H9 (cell line): ENCODE measurements around the gene TMEM82. TPM values are rescaled to one million over a fixed set of nuclear protein-coding genes. Genes with fewer than 3 reads are reported as not detected.

Experiments
- DNase-seq: peaks from one replicate; pipeline ENCODE4 v3.0.0-alpha.2; 2017
- H2AFZ ChIP-seq: one replicate; pipeline ENCODE4 v1.6.1; 2013; ENCODE audit warnings: mild to moderate bottlenecking, low read length, control low read depth, moderate library complexity
- H2AK5ac ChIP-seq: 2 replicates; pipeline ENCODE4 v1.6.1; 2013; ENCODE audit warnings: low read length, control low read depth, mixed read lengths; ENCODE audit not compliant: insufficient read length
- H2BK120ac ChIP-seq: one replicate; pipeline ENCODE4 v1.6.1; 2013; ENCODE audit warnings: low read depth, mild to moderate bottlenecking, low read length, control low read depth, inconsistent platforms; ENCODE audit not compliant: poor library complexity, severe bottlenecking
- H2BK12ac ChIP-seq: 2 replicates; pipeline ENCODE4 v1.6.1; 2013; ENCODE audit warnings: low read length, control low read depth, mixed read lengths, low read depth; ENCODE audit not compliant: insufficient read length
- H2BK15ac ChIP-seq: 2 replicates; pipeline ENCODE4 v1.6.1; 2013; ENCODE audit warnings: low read depth, low read length, control low read depth
- H2BK20ac ChIP-seq: one replicate; pipeline ENCODE4 v1.6.1; 2013; ENCODE audit warnings: low read depth, mild to moderate bottlenecking, low read length, control low read depth, inconsistent platforms; ENCODE audit not compliant: poor library complexity, severe bottlenecking
- H2BK5ac ChIP-seq: 2 replicates; pipeline ENCODE4 v1.6.1; 2013; ENCODE audit warnings: low read length, control low read depth, mixed read lengths; ENCODE audit not compliant: insufficient read length
- H3K14ac ChIP-seq: 2 replicates; pipeline ENCODE4 v1.6.1; 2013; ENCODE audit warnings: low read length, control low read depth; ENCODE audit not compliant: insufficient read depth
- H3K18ac ChIP-seq: 2 replicates; pipeline ENCODE4 v1.6.1; 2013; ENCODE audit warnings: low read depth, mild to moderate bottlenecking, mixed read lengths, low read length, control low read depth; ENCODE audit not compliant: insufficient read length
- H3K23ac ChIP-seq: 2 replicates; pipeline ENCODE4 v1.6.1; 2013; ENCODE audit warnings: low read length, control low read depth, mixed read lengths, low read depth; ENCODE audit not compliant: insufficient read length
- H3K23me2 ChIP-seq: 2 replicates; pipeline ENCODE4 v1.6.1; 2013; ENCODE audit warnings: low read depth, mild to moderate bottlenecking, mixed read lengths, low read length, control low read depth; ENCODE audit not compliant: insufficient read length, poor library complexity, severe bottlenecking
- H3K27ac ChIP-seq: 2 replicates; pipeline ENCODE4 v1.5.1; 2013; ENCODE audit warnings: low read length, control low read depth, mixed read lengths, low read depth; ENCODE audit not compliant: insufficient read length
- H3K27me3 ChIP-seq: 2 replicates; pipeline ENCODE4 v1.6.1; 2013; ENCODE audit warnings: low read length, control low read depth, inconsistent platforms; ENCODE audit not compliant: insufficient read depth
- H3K4ac ChIP-seq: 2 replicates; pipeline ENCODE4 v1.6.1; 2013; ENCODE audit warnings: low read depth, mild to moderate bottlenecking, control low read depth, inconsistent platforms, low read length, moderate library complexity
- H3K4me1 ChIP-seq: 2 replicates; pipeline ENCODE4 v1.6.1; 2013; ENCODE audit warnings: low read length, control low read depth, inconsistent platforms; ENCODE audit not compliant: insufficient read depth
- H3K4me2 ChIP-seq: 2 replicates; pipeline ENCODE4 v1.6.1; 2013; ENCODE audit warnings: low read length, control low read depth, mixed read lengths; ENCODE audit not compliant: insufficient read length, insufficient read depth
- H3K56ac ChIP-seq: 2 replicates; pipeline ENCODE4 v1.6.1; 2013; ENCODE audit warnings: low read depth, mild to moderate bottlenecking, mixed read lengths, low read length, control low read depth; ENCODE audit not compliant: insufficient read length
- H3K79me1 ChIP-seq: 2 replicates; pipeline ENCODE4 v1.6.1; 2013; ENCODE audit warnings: low read depth, mild to moderate bottlenecking, moderate library complexity, low read length, control low read depth, inconsistent platforms; ENCODE audit not compliant: insufficient read depth, poor library complexity, severe bottlenecking
- H3K79me2 ChIP-seq: 2 replicates; pipeline ENCODE4 v1.6.1; 2013; ENCODE audit warnings: low read length, control low read depth, inconsistent platforms; ENCODE audit not compliant: insufficient read depth
- H3K9ac ChIP-seq: 2 replicates; pipeline ENCODE4 v1.6.1; 2013; ENCODE audit warnings: low read length, control low read depth, mixed read lengths; ENCODE audit not compliant: insufficient read length; ENCODE audit errors: extremely low read depth
- H3K9me3 ChIP-seq: one replicate; pipeline ENCODE4 v1.6.1; 2013; ENCODE audit warnings: low read depth, low read length, inconsistent platforms; ENCODE audit not compliant: control insufficient read depth
- H3T11ph ChIP-seq: one replicate; pipeline ENCODE4 v1.6.1; 2013; ENCODE audit warnings: mild to moderate bottlenecking, low read length, control low read depth, inconsistent platforms
- H4K20me1 ChIP-seq: one replicate; pipeline ENCODE4 v1.6.1; 2013; ENCODE audit not compliant: control insufficient read depth, insufficient read length, insufficient read depth
- H4K5ac ChIP-seq: 2 replicates; pipeline ENCODE4 v1.6.1; 2013; ENCODE audit warnings: low read depth, mild to moderate bottlenecking, mixed read lengths, low read length, control low read depth; ENCODE audit not compliant: insufficient read length
- H4K8ac ChIP-seq: replicated peaks from 2 replicates; pipeline ENCODE4 v1.6.1; 2013; ENCODE audit warnings: low read length, control low read depth, mixed read lengths, low read depth; ENCODE audit not compliant: insufficient read length
- H4K91ac ChIP-seq: 2 replicates; pipeline ENCODE4 v1.6.1; 2013; ENCODE audit warnings: low read depth, mild to moderate bottlenecking, moderate library complexity, mixed read lengths, low read length, control low read depth; ENCODE audit not compliant: insufficient read length
- H3K27ac Mint-ChIP-seq, 3 experiments: 2 replicates in 2 of 3; 3 replicates in 1 of 3; pipeline ENCODE4 v1.8.0; 2020 to 2021; ENCODE audit warnings: mixed read lengths in 3 of 3, mild to moderate bottlenecking in 1 of 3, moderate library complexity in 1 of 3
- H3K27me3 Mint-ChIP-seq: 2 replicates; pipeline ENCODE4 v1.8.0; 2021; ENCODE audit warnings: low read depth, mild to moderate bottlenecking, moderate library complexity, mixed read lengths
- H3K36me3 Mint-ChIP-seq, 3 experiments: 2 replicates in 2 of 3; 3 replicates in 1 of 3; pipeline ENCODE4 v1.8.0; 2020 to 2021; ENCODE audit warnings: low read depth in 3 of 3, mixed read lengths in 3 of 3; ENCODE audit not compliant: insufficient read depth in 1 of 3
- H3K4me1 Mint-ChIP-seq, 2 experiments: 2 replicates each; pipeline ENCODE4 v1.8.0; 2020; ENCODE audit warnings: mixed read lengths in 2 of 2
- H3K4me3 Mint-ChIP-seq, 2 experiments: 2 replicates in 1 of 2; 3 replicates in 1 of 2; pipeline ENCODE4 v1.8.0; 2020 to 2021; ENCODE audit warnings: mild to moderate bottlenecking in 2 of 2, mixed read lengths in 2 of 2, moderate library complexity in 1 of 2
- H3K9me3 Mint-ChIP-seq, 2 experiments: 2 replicates in 1 of 2; 3 replicates in 1 of 2; pipeline ENCODE4 v1.8.0; 2020; ENCODE audit warnings: mild to moderate bottlenecking in 2 of 2, mixed read lengths in 2 of 2, moderate library complexity in 1 of 2
- WGBS: extraction: QIAGEN DNeasy Blood & Tissue Kit; methylation state at CpG from one replicate; pipeline ENCODE4 v1.1.7; 2013; ENCODE audit warnings: missing lambda C conversion rate, low lambda C conversion rate, mixed read lengths; ENCODE audit not compliant: insufficient read length; ENCODE audit errors: extremely low coverage; 5-methylcytosine and 5-hydroxymethylcytosine counted together
- total RNA-seq: library from RNA; stranded (reverse); gene quantifications from 2 replicates; pipeline ENCODE4 v1.2.1, GENCODE V29; 2021
- TF ChIP-seq, protein P1 (sequence below): fragments of 200-600 bp; sonication (generic); conservative IDR thresholded peaks from 3 replicates; pipeline ENCODE4 v1.8.0; 2021; ENCODE audit warnings: antibody characterized with exemption, mild to moderate bottlenecking

TMEM82 gene
- total RNA-seq, 1 experiment from 2014 or later: 1.4 TPM

DNA sequence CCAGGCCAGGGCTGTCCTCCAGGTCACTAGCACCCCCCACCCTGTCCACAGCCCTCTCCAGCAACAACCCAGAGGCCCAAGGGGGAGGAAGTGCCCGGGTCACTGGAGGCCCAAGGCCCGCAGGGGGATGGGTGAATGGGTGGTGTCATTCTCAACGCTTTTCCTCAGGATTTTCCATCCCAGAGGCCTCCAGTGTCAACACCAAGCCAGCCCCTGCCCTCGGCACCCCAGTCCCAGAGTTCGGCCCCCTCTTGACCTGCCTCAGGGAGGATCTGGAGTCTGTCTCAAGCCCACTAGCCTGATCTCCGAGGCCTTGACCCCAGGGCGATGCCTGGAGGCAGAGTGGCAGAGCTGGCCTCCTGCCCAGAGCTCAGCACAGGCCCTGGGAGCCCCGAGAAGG lies 5.1 kb downstream of the TMEM82 start:
- no peak overlapping the region for H3K56ac ChIP-seq
- H2BK15ac ChIP-seq: no peak overlapping the region
- TF ChIP-seq, protein P1, sequence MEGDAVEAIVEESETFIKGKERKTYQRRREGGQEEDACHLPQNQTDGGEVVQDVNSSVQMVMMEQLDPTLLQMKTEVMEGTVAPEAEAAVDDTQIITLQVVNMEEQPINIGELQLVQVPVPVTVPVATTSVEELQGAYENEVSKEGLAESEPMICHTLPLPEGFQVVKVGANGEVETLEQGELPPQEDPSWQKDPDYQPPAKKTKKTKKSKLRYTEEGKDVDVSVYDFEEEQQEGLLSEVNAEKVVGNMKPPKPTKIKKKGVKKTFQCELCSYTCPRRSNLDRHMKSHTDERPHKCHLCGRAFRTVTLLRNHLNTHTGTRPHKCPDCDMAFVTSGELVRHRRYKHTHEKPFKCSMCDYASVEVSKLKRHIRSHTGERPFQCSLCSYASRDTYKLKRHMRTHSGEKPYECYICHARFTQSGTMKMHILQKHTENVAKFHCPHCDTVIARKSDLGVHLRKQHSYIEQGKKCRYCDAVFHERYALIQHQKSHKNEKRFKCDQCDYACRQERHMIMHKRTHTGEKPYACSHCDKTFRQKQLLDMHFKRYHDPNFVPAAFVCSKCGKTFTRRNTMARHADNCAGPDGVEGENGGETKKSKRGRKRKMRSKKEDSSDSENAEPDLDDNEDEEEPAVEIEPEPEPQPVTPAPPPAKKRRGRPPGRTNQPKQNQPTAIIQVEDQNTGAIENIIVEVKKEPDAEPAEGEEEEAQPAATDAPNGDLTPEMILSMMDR: no peak
- H3K79me2 ChIP-seq: no peaks in the 10 kb centered on the region
- H3K14ac ChIP-seq: no peak overlapping the region
- no peak overlapping the region for H4K91ac ChIP-seq
- H3K27me3 ChIP-seq: no peaks in the 10 kb centered on the region
- no peaks in the 10 kb centered on the region; the same call in 1 of the 2 replicates for H3K4me1 ChIP-seq
- H2BK12ac ChIP-seq: no peak overlapping the region
- Mint-ChIP-seq H3K36me3 (no peaks in the 10 kb centered on the region; a peak in 1 of 7 replicates), H3K4me1 (peaks cover 5 to 7% of the 10 kb centered on the region in 2 experiments; a peak in 2 of 4 replicates), H3K9me3 (no peaks in the 10 kb centered on the region), H3K4me3 (no peak overlapping the region), H3K27ac (no peak overlapping the region), H3K27me3 (peaks cover 5% of the 10 kb centered on the region)
- H3T11ph ChIP-seq: no peak overlapping the region
- H3K9me3 ChIP-seq: no peaks in the 10 kb centered on the region
- H3K23me2 ChIP-seq: no peaks in the 10 kb centered on the region
- no peak overlapping the region for H4K5ac ChIP-seq
- H3K27ac ChIP-seq: no peak overlapping the region
- no peak overlapping the region for H4K8ac ChIP-seq
- no peaks in the 10 kb centered on the region for H3K79me1 ChIP-seq
- H3K9ac ChIP-seq: no peak overlapping the region
- WGBS: no CpG with 5 or more reads among the region's 8 CpGs
- H3K4me2 ChIP-seq: no peak overlapping the region
- H2BK5ac ChIP-seq: no peak overlapping the region
- no peak overlapping the region for H3K18ac ChIP-seq
- no peak for DNase-seq
- no peak overlapping the region for H3K4ac ChIP-seq
- no peak overlapping the region for H2BK20ac ChIP-seq
- H2AK5ac ChIP-seq: no peak overlapping the region
- no peaks in the 10 kb centered on the region for H4K20me1 ChIP-seq
- no peak overlapping the region for H3K23ac ChIP-seq
- H2AFZ ChIP-seq: no peak overlapping the region
- H2BK120ac ChIP-seq: no peak overlapping the region
